Skeletal muscle tissue (tissue), 4 donors: ENCODE measurements around the gene GALNT5. TPM values are rescaled to one million over a fixed set of nuclear protein-coding genes. Genes with fewer than 3 reads are reported as not detected.
"Not testable (repeated sequence)": the region's sequence is repeated elsewhere in the genome, so short reads cannot be mapped to it uniquely, and the experiment has no call there.

ENCODE experiments used
- H3K27ac ChIP-seq: one replicate; pipeline ENCODE4 v1.7.0; 2013; ENCODE audit warnings: mild to moderate bottlenecking, low read depth, low read length, inconsistent platforms
- H3K27me3 ChIP-seq, 3 donors: one replicate each; pipeline ENCODE4 v1.7.0; 2013; ENCODE audit warnings: low read length in 3 of 3; ENCODE audit not compliant: control insufficient read depth in 3 of 3, insufficient read depth in 3 of 3
- H3K36me3 ChIP-seq, 3 donors: one replicate each; pipeline ENCODE4 v1.7.0; 2013; ENCODE audit warnings: low read length in 3 of 3; ENCODE audit not compliant: control insufficient read depth in 3 of 3, insufficient read depth in 3 of 3
- H3K4me1 ChIP-seq, 3 donors: one replicate each; pipeline ENCODE4 v1.7.0; 2013; ENCODE audit warnings: low read length in 3 of 3, mild to moderate bottlenecking in 3 of 3; ENCODE audit not compliant: control insufficient read depth in 3 of 3, insufficient read depth in 3 of 3
- H3K4me3 ChIP-seq, 3 donors: one replicate each; pipeline ENCODE4 v1.7.0; 2013; ENCODE audit warnings: low read length in 3 of 3
- H3K9ac ChIP-seq, 3 donors: one replicate each; pipeline ENCODE4 v1.7.0; 2013; ENCODE audit warnings: low read length in 3 of 3, mild to moderate bottlenecking in 3 of 3, moderate library complexity in 2 of 3, low read depth in 1 of 3
- H3K9me3 ChIP-seq, 3 donors: one replicate each; pipeline ENCODE4 v1.7.0; 2013; ENCODE audit warnings: low read length in 3 of 3; ENCODE audit not compliant: control insufficient read depth in 3 of 3
- total RNA-seq: library from RNA; depleted of rRNA; stranded (reverse); fragments of >200 nt; gene quantifications from one replicate; pipeline ENCODE4 v1.2.3, GENCODE V29; 2014
- donor health status: Osteomylitis.

Gene GALNT5
- total RNA-seq, 1 donor from 2014 or later: 3.1 TPM

- Histone ChIP-seq H3K27me3 (no peaks in the 10 kb centered on the region), H3K4me1 (peaks cover 8 to 9% (median 9%) of the 10 kb centered on the region in 3 donors), H3K9ac (no peak overlapping the region), H3K36me3 (no peaks in the 10 kb centered on the region), H3K4me3 (no peak overlapping the region), H3K9me3 (no peaks in the 10 kb centered on the region), H3K27ac (no peak overlapping the region)
These were observed 3.8 kb downstream of the GALNT5 start for GRCh38 chr2:157261199-157261782.

GRCh38 chr2:157262248-157262647 lies 4.7 kb downstream of the GALNT5 start:
- no peaks in the 10 kb centered on the region for H3K9me3 ChIP-seq

GRCh38 chr2:157264099-157264498 lies 6.6 kb downstream of the GALNT5 start:
- H3K9ac ChIP-seq: no peak overlapping the region
- H3K27ac ChIP-seq: no peak overlapping the region
- peaks cover 0 to 4% (median 0%) of the 10 kb centered on the region in 3 donors for H3K4me1 ChIP-seq
- no peaks in the 10 kb centered on the region for H3K36me3 ChIP-seq
- no peaks in the 10 kb centered on the region for H3K9me3 ChIP-seq
- H3K27me3 ChIP-seq: no peaks in the 10 kb centered on the region
- H3K4me3 ChIP-seq: no peak overlapping the region

More at GRCh38 chr2:157262248-157262647, 4.7 kb downstream of the GALNT5 start:
- Histone ChIP-seq H3K36me3 (no peaks in the 10 kb centered on the region), H3K27me3 (no peaks in the 10 kb centered on the region), H3K4me3 (no peak overlapping the region), H3K9ac (no peak overlapping the region), H3K4me1 (peaks cover 8% of the 10 kb centered on the region in 3 donors), H3K27ac (no peak overlapping the region)

- Histone ChIP-seq H3K27ac (no peak overlapping the region), H3K4me3 (no peak overlapping the region)
These were observed 8.3 kb downstream of the GALNT5 start for GRCh38 chr2:157265825-157266224.

GRCh38 chr2:157267476-157267875 lies 10.0 kb downstream of the GALNT5 start:
- Histone ChIP-seq H3K4me1 (no peaks in the 10 kb centered on the region), H3K9ac (no peak overlapping the region)

More at GRCh38 chr2:157265825-157266224, 8.3 kb downstream of the GALNT5 start:
- Histone ChIP-seq H3K27me3 (no peaks in the 10 kb centered on the region), H3K9ac (no peak overlapping the region), H3K9me3 (no peaks in the 10 kb centered on the region), H3K36me3 (no peaks in the 10 kb centered on the region), H3K4me1 (peaks cover 0 to 1% (median 0%) of the 10 kb centered on the region in 3 donors)

GRCh38 chr2:157269060-157269459 lies 11.6 kb downstream of the GALNT5 start:
- Histone ChIP-seq H3K9ac (no peak overlapping the region), H3K4me3 (no peak overlapping the region), H3K27ac (no peak overlapping the region), H3K4me1 (no peaks in the 10 kb centered on the region), H3K36me3 (no peaks in the 10 kb centered on the region), H3K27me3 (no peaks in the 10 kb centered on the region), H3K9me3 (no peaks in the 10 kb centered on the region)

More at GRCh38 chr2:157267476-157267875, 10.0 kb downstream of the GALNT5 start:
- Histone ChIP-seq H3K27ac (no peak overlapping the region), H3K27me3 (no peaks in the 10 kb centered on the region), H3K9me3 (no peaks in the 10 kb centered on the region), H3K36me3 (no peaks in the 10 kb centered on the region), H3K4me3 (no peak overlapping the region)

GRCh38 chr2:157269922-157270321 lies 12.4 kb downstream of the GALNT5 start:
- H3K9ac ChIP-seq: no peak overlapping the region
- H3K9me3 ChIP-seq: no peaks in the 10 kb centered on the region
- no peaks in the 10 kb centered on the region for H3K4me1 ChIP-seq
- no peak overlapping the region for H3K27ac ChIP-seq
- no peaks in the 10 kb centered on the region for H3K36me3 ChIP-seq
- no peak overlapping the region for H3K4me3 ChIP-seq
- H3K27me3 ChIP-seq: no peaks in the 10 kb centered on the region

- H3K27ac ChIP-seq: no peak overlapping the region
- no peaks in the 10 kb centered on the region for H3K27me3 ChIP-seq
- H3K4me3 ChIP-seq: no peak overlapping the region
- no peaks in the 10 kb centered on the region for H3K36me3 ChIP-seq
- no peak overlapping the region for H3K9ac ChIP-seq
- no peaks in the 10 kb centered on the region for H3K9me3 ChIP-seq
- H3K4me1 ChIP-seq: no peaks in the 10 kb centered on the region
These were observed 14.2 kb downstream of the GALNT5 start for GRCh38 chr2:157271590-157272203.

- not testable (repeated sequence) for H3K27me3 ChIP-seq, H3K36me3 ChIP-seq, H3K4me1 ChIP-seq, H3K9me3 ChIP-seq, H3K27ac ChIP-seq, H3K4me3 ChIP-seq, H3K9ac ChIP-seq
These were observed 21.8 kb downstream of the GALNT5 start for GRCh38 chr2:157279311-157279710.

- Histone ChIP-seq H3K9ac (no peak overlapping the region), H3K4me3 (no peak overlapping the region)
These were observed 23.8 kb downstream of the GALNT5 start for GRCh38 chr2:157281316-157281715.

More at GRCh38 chr2:157281316-157281715, 23.8 kb downstream of the GALNT5 start:
- no peak overlapping the region for H3K27ac ChIP-seq
- H3K4me1 ChIP-seq: no peaks in the 10 kb centered on the region
- no peaks in the 10 kb centered on the region for H3K36me3 ChIP-seq
- no peaks in the 10 kb centered on the region for H3K9me3 ChIP-seq
- no peaks in the 10 kb centered on the region for H3K27me3 ChIP-seq
